CD4-positive, alpha-beta memory T cell (primary cell): Measurements from ENCODE around the gene HMGCS2. TPM values are rescaled to one million over a fixed set of nuclear protein-coding genes. Genes with fewer than 3 reads are reported as not detected.

Experiments
- CTCF ChIA-PET: fragments of 350-600 bp; sonication (Branson Sonifier 250); formaldehyde crosslinking; loops from one replicate; lab custom pipeline; 2021; ENCODE audit warnings: inconsistent platforms; ENCODE audit not compliant: partially characterized antibody; lab: Charles Lee
- POLR2A ChIA-PET: fragments of 350-600 bp; sonication (Branson Sonifier 250); formaldehyde crosslinking; loops from one replicate; lab custom pipeline; 2021; ENCODE audit not compliant: partially characterized antibody; lab: Charles Lee
- DNase-seq, 5 donors: peaks; one replicate each; pipeline versions ENCODE4 v3.0.0 to v3.0.0-alpha.2; 2020 to 2022; ENCODE audit warnings: mixed read lengths in 1 of 5
- H3K27ac ChIP-seq: one replicate; pipeline ENCODE4 v1.7.0; 2013; ENCODE audit warnings: low read depth, low read length
- H3K27me3 ChIP-seq: 2 replicates; pipeline ENCODE4 v1.7.0; 2013; ENCODE audit warnings: mild to moderate bottlenecking, low read length, moderate library complexity; ENCODE audit not compliant: insufficient read depth
- H3K36me3 ChIP-seq: 2 replicates; pipeline ENCODE4 v1.7.0; 2013; ENCODE audit warnings: mild to moderate bottlenecking, low read length, moderate library complexity; ENCODE audit not compliant: insufficient read depth
- H3K4me1 ChIP-seq: 2 replicates; pipeline ENCODE4 v1.7.0; 2013; ENCODE audit warnings: mild to moderate bottlenecking, low read length, moderate library complexity; ENCODE audit not compliant: insufficient read depth
- H3K4me3 ChIP-seq, 2 donors: one replicate each; pipeline ENCODE4 v1.7.0; 2013; ENCODE audit warnings: low read length in 2 of 2, mild to moderate bottlenecking in 1 of 2
- H3K9me3 ChIP-seq, 2 donors: one replicate each; pipeline ENCODE4 v1.7.0; 2013; ENCODE audit warnings: low read length in 2 of 2, control low read depth in 1 of 2; ENCODE audit not compliant: control insufficient read depth in 1 of 2
- H3K27ac Mint-ChIP-seq, 7 donors: one replicate each; pipeline ENCODE4 v1.8.0; 2020 to 2021; ENCODE audit warnings: mixed read lengths in 7 of 7, mild to moderate bottlenecking in 6 of 7, inconsistent platforms in 3 of 7, moderate library complexity in 3 of 7
- H3K27me3 Mint-ChIP-seq, 2 donors: one replicate each; pipeline ENCODE4 v1.8.0; 2020 to 2021; ENCODE audit warnings: mixed read lengths in 2 of 2
- H3K36me3 Mint-ChIP-seq, 2 donors: one replicate each; pipeline ENCODE4 v1.8.0; 2020 to 2021; ENCODE audit warnings: mixed read lengths in 2 of 2, inconsistent platforms in 1 of 2, mild to moderate bottlenecking in 1 of 2
- H3K4me1 Mint-ChIP-seq, 4 donors: one replicate each; pipeline ENCODE4 v1.8.0; 2020 to 2021; ENCODE audit warnings: mixed read lengths in 4 of 4, mild to moderate bottlenecking in 1 of 4
- H3K4me3 Mint-ChIP-seq, 8 donors: one replicate each; pipeline ENCODE4 v1.8.0; 2020 to 2021; ENCODE audit warnings: mixed read lengths in 8 of 8, mild to moderate bottlenecking in 7 of 8, moderate library complexity in 6 of 8, inconsistent platforms in 3 of 8
- H3K9me3 Mint-ChIP-seq, 8 donors: one replicate each; pipeline ENCODE4 v1.8.0; 2020 to 2021; ENCODE audit warnings: mixed read lengths in 8 of 8, mild to moderate bottlenecking in 5 of 8, inconsistent platforms in 3 of 8, moderate library complexity in 1 of 8
- intact Hi-C: fragments of 100-400 bp; cut with micrococcal nuclease; formaldehyde crosslinking; loops from one replicate; pipeline ENCODE4 v1.15.1; 2023
- polyA plus RNA-seq, 2 donors: library from polyadenylated mRNA; unstranded; fragments of 300-500 nt; fragmentation: Illumina TruSeq; gene quantifications; one replicate each; pipeline ENCODE4 v1.2.3, GENCODE V29; 2021
- total RNA-seq, 2 experiments: library from RNA; stranded (reverse); gene quantifications; one replicate each; pipeline ENCODE4 v1.2.3, GENCODE V29; 2021

Gene HMGCS2
- total and polyA plus RNA-seq, 4 experiments from 2014 or later: not detected

DNA sequence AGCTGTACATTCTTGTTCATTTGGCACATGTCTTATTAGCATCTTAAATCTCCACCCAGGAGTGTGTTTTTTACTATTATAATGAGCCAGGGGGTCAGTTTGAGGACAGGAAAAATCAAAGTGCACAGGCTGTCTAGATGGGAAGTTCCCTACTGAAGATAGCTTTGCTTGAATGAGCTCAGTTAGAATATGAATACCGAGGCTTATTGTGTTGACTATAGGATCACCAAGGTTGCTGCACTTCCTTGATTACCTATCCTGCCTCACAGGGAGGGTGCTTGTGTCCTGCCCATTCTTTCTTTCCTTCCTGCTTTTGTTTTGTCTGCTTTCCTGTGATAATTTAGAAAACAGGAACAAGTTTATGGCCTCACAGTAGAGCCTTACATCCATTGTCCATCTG is 40.7 kb downstream of the HMGCS2 start:
- no peak overlapping the region for H3K4me3 Mint-ChIP-seq
- H3K4me1 Mint-ChIP-seq: no peaks in the 10 kb centered on the region
- H3K9me3 ChIP-seq: no peaks in the 10 kb centered on the region
- no peaks in the 10 kb centered on the region for H3K4me1 ChIP-seq
- ChIA-PET CTCF (interaction anchor here (2.3 kb wide), 1 partner anchor 16 kb away, joined by 10 read pairs; no protein-coding TSS in a partner anchor), POLR2A (no interaction called here)
- no peaks in the 10 kb centered on the region for H3K36me3 ChIP-seq
- intact Hi-C loops: no loop called here
- H3K27ac ChIP-seq: no peak overlapping the region
- no peaks in the 10 kb centered on the region for H3K27me3 ChIP-seq
- no peaks in the 10 kb centered on the region for H3K27me3 Mint-ChIP-seq
- H3K4me3 ChIP-seq: no peak overlapping the region
- no peaks in the 10 kb centered on the region for H3K9me3 Mint-ChIP-seq
- H3K27ac Mint-ChIP-seq: peak overlapping the region in 1 of 7 donors; percentile 1
- H3K36me3 Mint-ChIP-seq: no peaks in the 10 kb centered on the region
- no peak for DNase-seq

DNA sequence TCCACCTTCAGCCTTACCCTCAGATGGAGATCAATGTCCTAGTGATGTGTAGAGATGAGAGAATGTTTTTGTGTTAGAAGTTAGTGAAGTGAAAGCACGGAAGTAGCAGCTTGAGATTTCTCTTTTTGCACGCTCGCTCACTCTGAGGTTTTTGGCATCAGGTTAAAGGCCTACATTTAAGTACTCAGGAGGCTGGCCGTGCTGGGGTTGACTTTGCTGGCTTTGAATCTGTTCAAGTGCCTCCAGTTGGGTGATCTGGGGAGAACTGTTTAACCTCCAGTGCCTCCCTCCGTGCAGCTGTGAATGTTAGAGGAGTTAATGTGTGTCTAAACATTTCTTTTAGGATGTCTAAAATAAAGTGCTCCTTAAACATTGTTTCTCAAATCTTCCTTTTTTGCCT is 43.1 kb downstream of the HMGCS2 start:
- Mint-ChIP-seq H3K27me3 (no peaks in the 10 kb centered on the region), H3K9me3 (no peaks in the 10 kb centered on the region), H3K4me1 (no peaks in the 10 kb centered on the region), H3K36me3 (no peaks in the 10 kb centered on the region), H3K27ac (peak overlapping the region in 1 of 7 donors; percentile 36), H3K4me3 (no peak overlapping the region)
- POLR2A ChIA-PET: no interaction called here
- intact Hi-C loops: no loop called here
- Histone ChIP-seq H3K27ac (no peak overlapping the region), H3K27me3 (no peaks in the 10 kb centered on the region), H3K4me3 (no peak overlapping the region), H3K36me3 (no peaks in the 10 kb centered on the region), H3K9me3 (no peaks in the 10 kb centered on the region), H3K4me1 (no peaks in the 10 kb centered on the region)
- CTCF ChIA-PET: no interaction called here
- DNase-seq: no peak

DNA sequence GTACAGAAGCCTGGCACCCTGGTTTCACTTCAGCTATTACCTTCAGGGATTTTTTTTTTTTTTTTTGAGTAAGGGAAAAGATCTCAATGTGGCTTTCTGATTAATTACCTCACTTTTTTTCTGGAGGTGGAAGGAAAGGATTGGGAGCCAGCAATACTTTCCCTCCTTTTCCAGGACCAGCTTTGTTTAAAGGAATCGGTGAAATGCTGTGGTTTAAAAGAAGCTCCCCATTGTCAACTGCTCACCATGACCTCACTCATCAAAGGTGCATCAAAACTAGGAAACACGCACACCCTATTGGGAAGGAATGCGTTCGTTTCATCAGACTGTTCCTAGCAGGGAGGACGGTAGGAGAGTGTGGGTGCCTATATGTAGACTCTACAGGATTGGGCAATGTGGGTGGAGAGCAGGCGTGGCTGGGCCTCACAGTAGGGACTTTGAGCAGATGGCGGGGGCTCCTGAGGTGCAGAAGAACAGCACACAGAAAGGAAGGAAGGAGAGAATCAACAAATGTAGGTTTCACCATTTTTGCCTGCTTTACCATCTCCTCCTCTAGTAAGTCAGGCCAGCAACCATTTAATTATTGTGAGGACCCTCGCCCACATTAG is 44.0 kb downstream of the HMGCS2 start:
- Histone ChIP-seq H3K4me1 (no peaks in the 10 kb centered on the region), H3K9me3 (no peaks in the 10 kb centered on the region), H3K36me3 (no peaks in the 10 kb centered on the region), H3K27ac (no peak overlapping the region), H3K27me3 (no peaks in the 10 kb centered on the region), H3K4me3 (no peak overlapping the region)
- intact Hi-C loops: no loop called here
- Mint-ChIP-seq H3K4me1 (no peaks in the 10 kb centered on the region), H3K27me3 (no peaks in the 10 kb centered on the region), H3K27ac (no peak overlapping the region), H3K36me3 (no peaks in the 10 kb centered on the region), H3K9me3 (no peaks in the 10 kb centered on the region), H3K4me3 (no peak overlapping the region)
- ChIA-PET CTCF (interaction anchor here (1.6 kb wide), 1 partner anchor 19 kb away, joined by 4 read pairs; no protein-coding TSS in a partner anchor), POLR2A (no interaction called here)
- DNase-seq: no peak

- DNase-seq: no peak
- intact Hi-C loops: no loop called here
- no peaks in the 10 kb centered on the region for H3K9me3 Mint-ChIP-seq
- no peaks in the 10 kb centered on the region for H3K4me1 Mint-ChIP-seq
- no peak overlapping the region for H3K4me3 ChIP-seq
- no peaks in the 10 kb centered on the region for H3K27me3 ChIP-seq
- H3K36me3 ChIP-seq: no peaks in the 10 kb centered on the region
- H3K27ac ChIP-seq: no peak overlapping the region
- no peaks in the 10 kb centered on the region for H3K4me1 ChIP-seq
- H3K27ac Mint-ChIP-seq: no peak overlapping the region
- no peaks in the 10 kb centered on the region for H3K27me3 Mint-ChIP-seq
- H3K36me3 Mint-ChIP-seq: no peaks in the 10 kb centered on the region
- POLR2A ChIA-PET: no interaction called here
- CTCF ChIA-PET: no interaction called here
- no peaks in the 10 kb centered on the region for H3K9me3 ChIP-seq
- H3K4me3 Mint-ChIP-seq: no peak overlapping the region
Measured at GRCh38 chr1:119721896-119722295, 46.8 kb downstream of the HMGCS2 start.

- H3K27ac ChIP-seq: no peak overlapping the region
- no peaks in the 10 kb centered on the region for H3K9me3 ChIP-seq
- H3K36me3 Mint-ChIP-seq: no peaks in the 10 kb centered on the region
- H3K36me3 ChIP-seq: no peaks in the 10 kb centered on the region
- ChIA-PET POLR2A (no interaction called here), CTCF (no interaction called here)
- no peak overlapping the region for H3K4me3 Mint-ChIP-seq
- intact Hi-C loops: no loop called here
- no peak overlapping the region for H3K4me3 ChIP-seq
- no peak overlapping the region for H3K27ac Mint-ChIP-seq
- H3K9me3 Mint-ChIP-seq: no peaks in the 10 kb centered on the region
- H3K4me1 ChIP-seq: no peaks in the 10 kb centered on the region
- no peaks in the 10 kb centered on the region for H3K27me3 ChIP-seq
- no peaks in the 10 kb centered on the region for H3K27me3 Mint-ChIP-seq
- H3K4me1 Mint-ChIP-seq: no peaks in the 10 kb centered on the region
- no peak for DNase-seq
Measured at GRCh38 chr1:119720866-119721440, 47.8 kb downstream of the HMGCS2 start.

- no peak overlapping the region for H3K4me3 Mint-ChIP-seq
- intact Hi-C loops: no loop called here
- no peaks in the 10 kb centered on the region for H3K27me3 ChIP-seq
- no peaks in the 10 kb centered on the region for H3K4me1 ChIP-seq
- no peaks in the 10 kb centered on the region for H3K36me3 Mint-ChIP-seq
- no peaks in the 10 kb centered on the region for H3K9me3 Mint-ChIP-seq
- H3K27ac ChIP-seq: no peak overlapping the region
- no peaks in the 10 kb centered on the region for H3K9me3 ChIP-seq
- H3K4me1 Mint-ChIP-seq: peaks cover 0 to 2% (median 0%) of the 10 kb centered on the region in 4 donors
- ChIA-PET CTCF (no interaction called here), POLR2A (no interaction called here)
- H3K36me3 ChIP-seq: no peaks in the 10 kb centered on the region
- no peak for DNase-seq
- no peak overlapping the region for H3K27ac Mint-ChIP-seq
- no peak overlapping the region for H3K4me3 ChIP-seq
- peaks cover 0 to 5% of the 10 kb centered on the region in 2 donors for H3K27me3 Mint-ChIP-seq
Measured at GRCh38 chr1:119718972-119719371, 49.7 kb downstream of the HMGCS2 start.

DNA sequence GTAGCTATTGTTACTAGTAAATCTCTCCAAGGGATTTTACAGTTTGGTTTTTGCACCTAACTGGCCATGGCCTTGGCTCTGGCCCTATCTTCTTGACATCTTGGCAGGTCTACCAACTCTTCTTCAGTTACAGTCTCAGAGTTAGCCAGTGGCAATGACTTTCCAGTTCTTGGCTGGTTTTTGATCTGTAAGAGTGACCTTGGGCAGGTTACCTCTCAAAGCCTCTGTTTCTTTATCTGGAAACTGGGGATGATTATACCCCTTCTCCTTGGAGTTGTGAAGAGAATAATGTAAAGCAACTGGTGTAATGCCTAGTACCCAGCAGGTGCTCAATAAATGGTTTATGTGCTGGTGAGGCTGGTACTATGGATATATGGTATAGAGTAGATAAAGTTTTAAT is 50.3 kb downstream of the HMGCS2 start:
- POLR2A ChIA-PET: interaction anchor here (0.7 kb wide), 1 partner anchor 10 kb away, joined by 3 read pairs; no protein-coding TSS in a partner anchor
- Mint-ChIP-seq H3K36me3 (no peaks in the 10 kb centered on the region), H3K9me3 (no peaks in the 10 kb centered on the region), H3K27me3 (peaks cover 0 to 9% of the 10 kb centered on the region in 2 donors), H3K27ac (no peak overlapping the region), H3K4me3 (no peak overlapping the region), H3K4me1 (peaks cover 0 to 4% (median 0%) of the 10 kb centered on the region in 4 donors)
- Histone ChIP-seq H3K4me1 (no peaks in the 10 kb centered on the region), H3K4me3 (no peak overlapping the region), H3K27me3 (peaks cover under 1% of the 10 kb centered on the region), H3K36me3 (no peaks in the 10 kb centered on the region), H3K9me3 (no peaks in the 10 kb centered on the region), H3K27ac (no peak overlapping the region)
- CTCF ChIA-PET: no interaction called here
- no peak for DNase-seq
- intact Hi-C loops: no loop called here
